Measurements from ENCODE around the gene TMEM170B.

Gene TMEM170B

GRCh38 chr6:11607383-11607782 lies 69.8 kb downstream of the TMEM170B start:
- DNase-seq (ENCODE audit: low spot score) = no peak
- in situ Hi-C loops (cut with MboI; ENCODE audit: low sequenced_read_pairs, unreplicated experiment) = no loop called here
- no peak for TF ChIP-seq CTCF (IDR thresholded peaks at IDR 0.05; ENCODE audit: borderline replicate concordance, control extremely low read depth, extremely low read depth, insufficient read depth, missing control alignments)

- no peak for TF ChIP-seq CTCF (IDR thresholded peaks at IDR 0.05; ENCODE audit: borderline replicate concordance, control extremely low read depth, extremely low read depth, insufficient read depth, missing control alignments)
- in situ Hi-C loops (cut with MboI; ENCODE audit: low sequenced_read_pairs, unreplicated experiment) = no loop called here
- DNase-seq (ENCODE audit: low spot score) = no peak
Observed at GRCh38 chr6:11608600-11609323, 71.2 kb downstream of the TMEM170B start.

GRCh38 chr6:11609324-11610071 lies 71.9 kb downstream of the TMEM170B start:
- no peak for TF ChIP-seq CTCF (IDR thresholded peaks at IDR 0.05; ENCODE audit: borderline replicate concordance, control extremely low read depth, extremely low read depth, insufficient read depth, missing control alignments)
- in situ Hi-C loops (cut with MboI; ENCODE audit: low sequenced_read_pairs, unreplicated experiment) = no loop called here
- DNase-seq (ENCODE audit: low spot score) = no peak

GRCh38 chr6:11613336-11613735 lies 75.8 kb downstream of the TMEM170B start:
- in situ Hi-C loops (cut with MboI; ENCODE audit: low sequenced_read_pairs, unreplicated experiment) = no loop called here
- no peak for DNase-seq (ENCODE audit: low spot score)
- no peak for TF ChIP-seq CTCF (IDR thresholded peaks at IDR 0.05; ENCODE audit: borderline replicate concordance, control extremely low read depth, extremely low read depth, insufficient read depth, missing control alignments)

- in situ Hi-C loops (cut with MboI; ENCODE audit: low sequenced_read_pairs, unreplicated experiment) = no loop called here
- DNase-seq (ENCODE audit: low spot score) = no peak
- no peak for TF ChIP-seq CTCF (IDR thresholded peaks at IDR 0.05; ENCODE audit: borderline replicate concordance, control extremely low read depth, extremely low read depth, insufficient read depth, missing control alignments)
Observed at GRCh38 chr6:11613858-11614257, 76.3 kb downstream of the TMEM170B start.

GRCh38 chr6:11614534-11615213 lies 77.1 kb downstream of the TMEM170B start:
- TF ChIP-seq CTCF (IDR thresholded peaks at IDR 0.05; ENCODE audit: borderline replicate concordance, control extremely low read depth, extremely low read depth, insufficient read depth, missing control alignments) = no peak
- in situ Hi-C loops (cut with MboI; ENCODE audit: low sequenced_read_pairs, unreplicated experiment) = no loop called here

More at GRCh38 chr6:11614534-11615213, 77.1 kb downstream of the TMEM170B start:
- no peak for DNase-seq (ENCODE audit: low spot score)
